HUES6 (cell line): Measurements from ENCODE around the gene STIL.

Experiments used
- H3K27ac ChIP-seq: 2 replicates; pipeline ENCODE4 v1.7.0; 2013; ENCODE audit warnings: low read depth, mild to moderate bottlenecking, low read length, inconsistent platforms
- H3K27me3 ChIP-seq: 2 replicates; pipeline ENCODE4 v1.6.1; 2013; ENCODE audit warnings: low read length; ENCODE audit not compliant: control insufficient read depth, insufficient read depth
- H3K36me3 ChIP-seq: 2 replicates; pipeline ENCODE4 v1.6.1; 2013; ENCODE audit warnings: low read length; ENCODE audit not compliant: control insufficient read depth, insufficient read depth
- H3K4me1 ChIP-seq: 2 replicates; pipeline ENCODE4 v1.6.1; 2013; ENCODE audit warnings: low read length; ENCODE audit not compliant: control insufficient read depth, insufficient read depth
- H3K4me3 ChIP-seq: 2 replicates; pipeline ENCODE4 v1.5.1; 2013; ENCODE audit warnings: low read depth, low read length
- H3K9ac ChIP-seq: one replicate; pipeline ENCODE4 v1.6.1; 2013; ENCODE audit warnings: mild to moderate bottlenecking, low read length
- H3K9me3 ChIP-seq: 2 replicates; pipeline ENCODE4 v1.6.1; 2013; ENCODE audit warnings: low read depth, low read length; ENCODE audit not compliant: control insufficient read depth, insufficient read depth

STIL gene

GRCh38 chr1:47235241-47235681 lies 78.7 kb downstream of the STIL start:
- Histone ChIP-seq H3K9me3 (no peaks in the 10 kb centered on the region), H3K4me3 (no peak overlapping the region), H3K36me3 (no peaks in the 10 kb centered on the region), H3K4me1 (peaks cover 19% of the 10 kb centered on the region), H3K27me3 (peaks cover 86% of the 10 kb centered on the region), H3K27ac (no peak overlapping the region), H3K9ac (no peak overlapping the region)

GRCh38 chr1:47233186-47233585 lies 80.8 kb downstream of the STIL start:
- Histone ChIP-seq H3K4me3 (no peak overlapping the region), H3K27ac (no peak overlapping the region), H3K9ac (no peak overlapping the region), H3K4me1 (peaks cover 37% of the 10 kb centered on the region), H3K27me3 (peaks cover 95% of the 10 kb centered on the region), H3K36me3 (no peaks in the 10 kb centered on the region), H3K9me3 (no peaks in the 10 kb centered on the region)

GRCh38 chr1:47232187-47232874 lies 81.6 kb downstream of the STIL start, which contains the start of gene TAL1:
Gene TAL1 (minus strand): TSS chr1:47232225. CDS start chr1:47225888, 6,337 bp downstream.
- Histone ChIP-seq H3K27me3 (peaks cover 95% of the 10 kb centered on the region), H3K27ac (no peak within 1 kb of the TSS), H3K9ac (no peak within 1 kb of the TSS), H3K4me3 (peak within 1 kb of the TSS; percentile 51), H3K9me3 (no peaks in the 10 kb centered on the region), H3K4me1 (peaks cover 37% of the 10 kb centered on the region), H3K36me3 (no peaks in the 10 kb centered on the region)

- H3K27ac ChIP-seq: no peak overlapping the region
- peak overlapping the region; percentile 51 for H3K4me3 ChIP-seq
- H3K9me3 ChIP-seq: no peaks in the 10 kb centered on the region
- no peaks in the 10 kb centered on the region for H3K36me3 ChIP-seq
- H3K4me1 ChIP-seq: peaks cover 37% of the 10 kb centered on the region
- H3K9ac ChIP-seq: no peak overlapping the region
- H3K27me3 ChIP-seq: peaks cover 100% of the 10 kb centered on the region
These were observed 82.4 kb downstream of the STIL start for GRCh38 chr1:47231301-47232186.

DNA sequence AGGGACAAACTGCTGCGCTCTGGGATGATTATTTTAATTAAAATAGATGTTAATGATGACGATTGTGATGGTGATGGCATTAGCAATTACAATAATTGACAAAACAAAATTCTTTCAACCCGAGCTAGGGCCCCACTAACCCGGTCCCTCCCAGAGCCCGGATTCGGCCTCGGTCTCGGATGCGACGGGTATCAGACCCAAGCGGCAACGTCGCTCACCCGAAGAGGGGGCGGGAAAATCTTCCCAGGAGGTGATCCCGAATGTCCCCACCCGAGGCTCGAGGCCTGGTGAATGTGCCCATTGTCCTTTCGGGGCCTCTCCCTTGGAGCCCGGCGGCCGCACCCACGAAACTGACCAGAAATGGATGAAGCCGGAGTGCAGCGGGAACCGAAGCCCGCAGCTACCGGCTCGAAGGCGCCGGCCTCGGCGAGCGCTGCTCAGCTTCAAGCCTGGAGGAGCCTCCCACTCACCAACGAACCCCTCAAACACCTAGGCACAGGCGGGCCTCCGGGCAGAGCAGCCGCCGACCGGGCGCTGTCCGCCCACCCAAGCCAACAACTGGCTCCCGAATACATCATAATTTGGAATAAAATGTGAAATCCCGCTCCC lies 83.2 kb downstream of the STIL start:
- peak overlapping the region; percentile 43 for H3K4me3 ChIP-seq
- H3K27me3 ChIP-seq: peaks cover 100% of the 10 kb centered on the region
- H3K27ac ChIP-seq: no peak overlapping the region

DNA sequence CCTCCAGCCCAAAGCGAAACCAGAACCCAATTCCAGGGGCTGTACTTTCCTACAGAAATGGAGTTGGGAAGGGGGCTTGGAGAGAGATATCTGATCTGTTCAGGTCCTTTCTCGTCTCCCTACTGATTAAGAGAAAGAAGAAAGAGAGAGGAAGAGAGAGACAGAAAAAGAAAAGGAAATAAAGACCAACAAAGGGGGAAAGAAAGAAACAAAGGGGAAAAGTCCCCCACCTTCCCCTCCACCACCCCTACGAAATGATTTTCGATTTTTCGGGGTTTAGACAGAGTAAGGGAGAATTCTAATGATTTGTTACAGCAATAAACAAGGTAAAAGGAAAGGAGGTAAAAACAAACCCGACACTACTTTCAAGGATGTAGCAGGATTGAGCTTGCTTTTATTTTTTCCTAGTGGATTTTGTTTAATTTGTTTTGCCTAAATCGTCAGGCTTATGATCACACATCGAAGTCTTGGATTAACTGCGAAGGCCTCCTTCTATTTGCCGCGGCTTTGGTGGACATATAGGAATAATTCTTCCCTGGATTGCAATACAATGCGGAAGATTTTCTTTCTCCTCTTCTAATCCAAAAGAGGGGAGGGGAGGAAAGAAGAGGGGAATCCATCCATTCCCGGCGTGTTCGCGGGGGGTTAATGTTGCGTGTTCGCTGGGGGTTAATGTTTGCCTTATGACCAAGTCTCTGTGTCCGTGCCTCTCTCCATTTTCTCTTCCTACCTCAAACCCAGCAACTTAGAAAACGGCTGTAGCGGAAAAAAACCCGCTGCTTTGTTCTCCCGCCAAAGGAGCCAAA lies 83.9 kb downstream of the STIL start:
- Histone ChIP-seq H3K9me3 (no peaks in the 10 kb centered on the region), H3K9ac (no peak overlapping the region), H3K27me3 (peaks cover 100% of the 10 kb centered on the region), H3K27ac (no peak overlapping the region), H3K4me3 (peak overlapping the region; percentile 48), H3K4me1 (peaks cover 33% of the 10 kb centered on the region), H3K36me3 (no peaks in the 10 kb centered on the region)

More for the DNA sequence above, 83.2 kb downstream of the STIL start:
- H3K4me1 ChIP-seq: peaks cover 40% of the 10 kb centered on the region
- H3K9me3 ChIP-seq: no peaks in the 10 kb centered on the region
- no peak overlapping the region for H3K9ac ChIP-seq
- H3K36me3 ChIP-seq: no peaks in the 10 kb centered on the region

GRCh38 chr1:47229031-47229885 lies 84.7 kb downstream of the STIL start:
- Histone ChIP-seq H3K27me3 (peaks cover 100% of the 10 kb centered on the region), H3K27ac (no peak overlapping the region), H3K36me3 (no peaks in the 10 kb centered on the region), H3K4me1 (peaks cover 38% of the 10 kb centered on the region), H3K4me3 (peak overlapping the region; percentile 48), H3K9me3 (no peaks in the 10 kb centered on the region), H3K9ac (no peak overlapping the region)

GRCh38 chr1:47228644-47229030 lies 85.3 kb downstream of the STIL start:
- H3K27me3 ChIP-seq: peaks cover 100% of the 10 kb centered on the region
- H3K9me3 ChIP-seq: no peaks in the 10 kb centered on the region
- H3K9ac ChIP-seq: no peak overlapping the region
- peak overlapping the region; percentile 48 for H3K4me3 ChIP-seq
- no peak overlapping the region for H3K27ac ChIP-seq
- peaks cover 43% of the 10 kb centered on the region for H3K4me1 ChIP-seq
- no peaks in the 10 kb centered on the region for H3K36me3 ChIP-seq

DNA sequence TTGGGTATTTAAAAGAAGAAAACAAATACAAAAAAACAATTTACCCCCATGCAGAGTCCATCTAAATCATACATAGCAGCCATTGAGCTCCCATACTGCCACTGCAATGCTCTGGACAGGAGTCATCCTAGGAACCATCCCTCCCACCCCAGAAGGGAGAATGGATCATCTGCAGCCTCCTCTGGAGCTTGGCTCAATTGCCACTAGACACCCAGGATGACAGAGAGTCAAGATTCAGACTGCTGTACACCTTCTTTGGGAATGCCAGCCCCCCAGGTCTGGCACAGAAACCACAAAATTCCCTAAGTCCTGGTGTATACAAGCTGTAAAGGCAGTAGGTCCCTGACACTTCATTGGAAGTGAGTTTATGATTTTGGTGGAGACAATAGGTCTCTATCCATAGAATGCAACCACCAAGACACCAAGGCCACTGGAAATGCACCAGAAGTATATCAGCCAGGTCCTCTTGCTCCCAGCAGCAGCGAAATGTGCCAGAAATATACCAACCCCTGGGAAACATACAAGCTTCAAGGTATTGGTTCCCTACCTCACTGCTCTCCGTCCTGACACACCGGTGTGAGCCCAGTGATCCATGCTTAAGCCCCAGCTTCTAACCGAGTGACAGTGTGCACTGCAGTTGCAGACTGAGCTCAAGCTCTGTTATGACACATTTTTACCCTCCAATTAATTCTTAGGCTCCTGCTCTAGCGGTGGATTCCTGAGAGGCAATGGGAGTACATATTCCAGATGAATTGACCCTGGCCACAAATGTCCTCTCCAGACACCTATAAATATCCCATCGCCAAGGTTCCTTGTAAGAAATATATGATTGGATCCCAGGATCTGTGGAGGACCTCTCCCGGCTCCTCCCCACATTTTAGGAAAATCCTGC lies 86.4 kb downstream of the STIL start:
- no peak overlapping the region for H3K27ac ChIP-seq
- no peaks in the 10 kb centered on the region for H3K36me3 ChIP-seq
- H3K9ac ChIP-seq: no peak overlapping the region
- peaks cover 45% of the 10 kb centered on the region for H3K4me1 ChIP-seq
- H3K9me3 ChIP-seq: no peaks in the 10 kb centered on the region
- H3K27me3 ChIP-seq: peaks cover 100% of the 10 kb centered on the region
- H3K4me3 ChIP-seq: no peak overlapping the region
